Duodenal mucosa (tissue), 2 donors: ENCODE data around the gene ASPHD1.

Source experiments
- H3K27ac ChIP-seq: one replicate; pipeline ENCODE4 v1.7.0; 2013; ENCODE audit warnings: low read depth, low read length
- H3K27me3 ChIP-seq, 2 donors: one replicate each; pipeline ENCODE4 v1.7.0; 2013; ENCODE audit warnings: low read length in 2 of 2, control low read depth in 1 of 2; ENCODE audit not compliant: insufficient read depth in 2 of 2, control insufficient read depth in 1 of 2
- H3K36me3 ChIP-seq, 2 donors: one replicate each; pipeline ENCODE4 v1.7.0; 2013; ENCODE audit warnings: low read length in 2 of 2, control low read depth in 1 of 2; ENCODE audit not compliant: insufficient read depth in 2 of 2, control insufficient read depth in 1 of 2
- H3K4me1 ChIP-seq, 2 donors: one replicate each; pipeline ENCODE4 v1.7.0; 2013; ENCODE audit warnings: low read length in 2 of 2, control low read depth in 1 of 2; ENCODE audit not compliant: insufficient read depth in 2 of 2, control insufficient read depth in 1 of 2
- H3K4me3 ChIP-seq, 2 donors: one replicate each; pipeline ENCODE4 v1.7.0; 2013; ENCODE audit warnings: low read length in 2 of 2, low read depth in 1 of 2
- H3K9ac ChIP-seq, 2 donors: one replicate each; pipeline ENCODE4 v1.7.0; 2013; ENCODE audit warnings: low read length in 2 of 2, low read depth in 1 of 2
- H3K9me3 ChIP-seq, 2 donors: one replicate each; pipeline ENCODE4 v1.7.0; 2013; ENCODE audit warnings: low read length in 2 of 2, control low read depth in 1 of 2; ENCODE audit not compliant: control insufficient read depth in 1 of 2

The ASPHD1 gene

DNA sequence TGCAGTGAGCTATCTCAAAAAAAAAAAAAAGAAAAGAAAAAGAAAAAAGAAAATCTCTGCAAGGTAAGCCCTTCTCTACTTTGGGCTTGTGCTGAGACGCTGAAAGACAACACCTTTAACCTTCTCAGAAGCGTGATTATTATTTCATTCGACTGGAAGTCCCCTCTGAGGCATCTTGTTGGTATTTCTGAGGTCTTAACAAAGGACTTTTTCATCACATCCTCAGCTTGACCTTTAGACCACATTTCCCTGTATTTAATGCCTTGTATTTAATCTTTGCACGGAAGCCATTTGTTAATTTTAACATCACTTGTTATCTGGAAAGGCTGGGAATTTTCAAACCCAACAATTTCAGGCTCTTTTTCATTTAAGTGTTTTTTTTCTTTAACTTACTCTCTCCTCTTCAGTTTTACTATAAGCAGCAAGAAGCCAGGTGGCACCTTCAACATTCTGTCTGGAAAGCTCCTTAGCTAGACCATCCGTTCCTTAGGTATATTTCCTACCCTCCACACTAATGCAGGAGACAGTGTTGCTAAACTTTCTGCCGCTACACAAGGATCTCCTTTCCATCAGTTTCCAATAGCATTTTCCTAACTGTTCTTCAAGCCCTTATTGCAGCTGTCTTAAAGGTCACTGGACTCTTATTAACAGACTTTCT is 15.4 kb downstream of the ASPHD1 start:
- Histone ChIP-seq H3K9me3 (no peaks in the 10 kb centered on the region), H3K4me1 (no peaks in the 10 kb centered on the region), H3K9ac (no peak overlapping the region), H3K27me3 (no peaks in the 10 kb centered on the region), H3K36me3 (peaks cover 9 to 36% of the 10 kb centered on the region in 2 donors), H3K4me3 (no peak overlapping the region), H3K27ac (no peak overlapping the region)

DNA sequence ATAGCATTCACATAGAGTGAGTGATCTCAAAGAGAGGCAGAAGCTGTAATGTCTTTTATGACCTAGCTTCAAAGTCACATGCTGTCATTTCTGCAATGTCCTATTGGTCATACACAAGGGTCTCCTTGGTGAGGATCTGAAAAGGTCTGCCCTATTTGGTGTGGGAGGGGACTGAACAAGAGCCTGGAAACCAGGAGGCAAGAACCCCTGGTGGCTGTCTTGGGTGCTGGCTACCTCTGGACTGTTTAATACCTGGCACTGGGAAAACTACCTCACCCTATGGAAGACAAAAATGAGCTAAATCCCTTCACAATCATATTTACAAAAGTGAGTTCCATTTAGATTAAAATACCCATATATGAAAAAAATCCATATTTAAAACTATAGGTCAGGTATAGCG is 16.7 kb downstream of the ASPHD1 start:
- Histone ChIP-seq H3K4me3 (no peak overlapping the region), H3K27ac (no peak overlapping the region), H3K36me3 (peaks cover 15 to 43% of the 10 kb centered on the region in 2 donors)

GRCh38 chr16:29920288-29921033 is 20.2 kb downstream of the ASPHD1 start:
- Histone ChIP-seq H3K27me3 (no peaks in the 10 kb centered on the region), H3K9ac (no peak overlapping the region), H3K4me1 (peaks cover 8 to 13% of the 10 kb centered on the region in 2 donors), H3K27ac (no peak overlapping the region), H3K9me3 (no peaks in the 10 kb centered on the region), H3K4me3 (no peak overlapping the region), H3K36me3 (peaks cover 15 to 32% of the 10 kb centered on the region in 2 donors)

More for the DNA sequence above, 16.7 kb downstream of the ASPHD1 start:
- H3K9ac ChIP-seq: no peak overlapping the region
- H3K9me3 ChIP-seq: no peaks in the 10 kb centered on the region
- H3K4me1 ChIP-seq: no peaks in the 10 kb centered on the region
- no peaks in the 10 kb centered on the region for H3K27me3 ChIP-seq

- H3K9me3 ChIP-seq: no peaks in the 10 kb centered on the region
- peaks cover 15 to 32% of the 10 kb centered on the region in 2 donors for H3K36me3 ChIP-seq
- H3K4me3 ChIP-seq: no peak overlapping the region
- H3K4me1 ChIP-seq: peaks cover 8 to 13% of the 10 kb centered on the region in 2 donors
- H3K27ac ChIP-seq: no peak overlapping the region
- H3K9ac ChIP-seq: no peak overlapping the region
- no peaks in the 10 kb centered on the region for H3K27me3 ChIP-seq
Measured at GRCh38 chr16:29921034-29921385, 20.7 kb downstream of the ASPHD1 start.

GRCh38 chr16:29922326-29922725 is 22.0 kb downstream of the ASPHD1 start:
- H3K4me1 ChIP-seq: peaks cover 16 to 23% of the 10 kb centered on the region in 2 donors
- H3K9ac ChIP-seq: no peak overlapping the region
- H3K4me3 ChIP-seq: no peak overlapping the region
- no peaks in the 10 kb centered on the region for H3K9me3 ChIP-seq
- H3K27me3 ChIP-seq: no peaks in the 10 kb centered on the region
- H3K36me3 ChIP-seq: peaks cover 10 to 30% of the 10 kb centered on the region in 2 donors
- no peak overlapping the region for H3K27ac ChIP-seq

DNA sequence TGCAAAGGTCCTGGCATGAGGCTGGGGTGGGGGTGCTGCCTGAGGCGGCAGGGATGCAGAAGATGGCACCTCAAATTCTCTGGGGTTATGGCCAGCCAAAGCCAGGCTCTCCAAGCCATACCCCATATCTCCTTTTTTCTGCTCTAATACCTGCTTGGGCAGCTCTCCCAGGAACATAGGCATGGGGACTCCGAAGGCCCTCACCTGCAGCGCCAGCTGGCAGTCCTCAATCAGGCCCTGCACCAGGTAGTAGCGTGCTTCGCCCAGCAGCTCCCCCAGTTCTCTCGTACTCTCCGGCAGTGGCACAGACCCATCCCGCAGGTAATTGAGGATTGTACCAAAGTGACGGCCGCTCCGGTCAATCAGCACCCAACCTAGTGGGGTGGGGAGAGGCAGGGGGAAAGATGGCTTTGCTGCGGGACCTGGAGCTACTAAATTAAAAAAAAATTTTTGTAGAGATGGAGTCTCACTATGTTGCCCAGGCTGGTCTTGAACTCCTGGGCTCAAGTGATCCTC is 22.8 kb downstream of the ASPHD1 start:
- H3K27me3 ChIP-seq: no peaks in the 10 kb centered on the region
- no peaks in the 10 kb centered on the region for H3K9me3 ChIP-seq
- no peak overlapping the region for H3K4me3 ChIP-seq
- H3K27ac ChIP-seq: no peak overlapping the region
- peaks cover 10 to 30% of the 10 kb centered on the region in 2 donors for H3K36me3 ChIP-seq
- no peak overlapping the region for H3K9ac ChIP-seq
- H3K4me1 ChIP-seq: peaks cover 19 to 24% of the 10 kb centered on the region in 2 donors

GRCh38 chr16:29925105-29925756 is 24.9 kb downstream of the ASPHD1 start:
- no peaks in the 10 kb centered on the region for H3K9me3 ChIP-seq
- H3K27ac ChIP-seq: no peak overlapping the region
- peaks cover 19 to 24% of the 10 kb centered on the region in 2 donors for H3K4me1 ChIP-seq
- H3K9ac ChIP-seq: peak overlapping the region; percentile 68 to 84
- peak overlapping the region; percentile 94 for H3K4me3 ChIP-seq
- no peaks in the 10 kb centered on the region for H3K27me3 ChIP-seq
- peaks cover 9 to 18% of the 10 kb centered on the region in 2 donors for H3K36me3 ChIP-seq

GRCh38 chr16:29925781-29926710 is 25.8 kb downstream of the ASPHD1 start, which contains the start of gene KCTD13:
KCTD13 (minus strand) TSS chr16:29926226; CDS start chr16:29926033, 193 bp downstream.
- peaks cover 19 to 24% of the 10 kb centered on the region in 2 donors for H3K4me1 ChIP-seq
- H3K27ac ChIP-seq: peak within 1 kb of the TSS; percentile 81
- peaks cover 3 to 11% of the 10 kb centered on the region in 2 donors for H3K36me3 ChIP-seq
- H3K9me3 ChIP-seq: no peaks in the 10 kb centered on the region
- H3K27me3 ChIP-seq: no peaks in the 10 kb centered on the region
- H3K4me3 ChIP-seq: peak within 1 kb of the TSS; percentile 94
- H3K9ac ChIP-seq: peak within 1 kb of the TSS; percentile 68 to 84

GRCh38 chr16:29926711-29927052 is 26.4 kb downstream of the ASPHD1 start:
- peaks cover 19 to 24% of the 10 kb centered on the region in 2 donors for H3K4me1 ChIP-seq
- H3K9ac ChIP-seq: peak overlapping the region; percentile 68 to 83
- peaks cover 0 to 8% of the 10 kb centered on the region in 2 donors for H3K36me3 ChIP-seq
- H3K4me3 ChIP-seq: peak overlapping the region; percentile 94
- H3K27ac ChIP-seq: peak overlapping the region; percentile 81
- no peaks in the 10 kb centered on the region for H3K9me3 ChIP-seq
- no peaks in the 10 kb centered on the region for H3K27me3 ChIP-seq
